ENCODE data around the gene EZR. TPM values are rescaled to one million over a fixed set of nuclear protein-coding genes. Genes with fewer than 3 reads are reported as not detected.

EZR gene
- total and polyA plus RNA-seq, 2 of the 13 experiments (the other 11 are each of a cell fraction or from before 2014, with no cell fraction given) = 34.7 to 60.3 TPM

DNA sequence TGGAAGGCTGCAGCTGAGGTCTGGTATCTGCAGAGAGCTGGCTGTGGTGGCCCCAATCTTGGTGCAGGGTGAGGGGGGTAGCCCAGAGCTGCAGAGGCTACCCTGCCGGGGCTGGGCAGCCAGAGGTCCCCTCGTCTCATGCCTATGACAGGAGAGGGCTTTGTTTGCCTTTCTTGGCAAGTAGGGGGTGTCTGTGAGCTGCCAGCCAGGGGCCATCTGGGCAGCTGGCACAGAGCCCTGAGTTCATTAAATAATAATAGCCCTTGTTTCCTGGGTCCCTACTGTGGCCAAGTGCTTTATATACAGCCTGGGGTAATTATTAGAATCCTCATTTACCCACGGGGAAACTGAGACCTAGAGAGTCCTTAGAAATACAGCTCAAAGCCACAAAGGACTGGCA lies 66.6 kb downstream of the EZR start:
- peaks cover 28% of the 10 kb centered on the region for H3K4me1 ChIP-seq (ENCODE audit: insufficient read depth, low read length)
- H3K4me3 ChIP-seq (replicated peaks in 1 of 3; ENCODE audit: insufficient read depth in 1 of 3, low read depth in 2 of 3, low read length in 3 of 3) = no peak overlapping the region
- intact Hi-C loops (cut with micrococcal nuclease; ENCODE audit: unreplicated experiment) (no loop called here), in situ Hi-C loops (cut with HindIII; ENCODE audit: extremely low pct_ligation_motif_present, low pct_unique_long_range_greater_than_20kb) (no loop called here)
- TF ChIP-seq KDM4B (CRISPR knock-in tag; IDR thresholded peaks at IDR 0.05) = no peak
- no peak for TF ChIP-seq KAT8 (CRISPR knock-in tag; IDR thresholded peaks at IDR 0.05)
- no peak for TF ChIP-seq ZNF282 (IDR thresholded peaks at IDR 0.05; ENCODE audit: partially characterized antibody)
- no peak for TF ChIP-seq ZSCAN22 (CRISPR knock-in tag; IDR thresholded peaks at IDR 0.05)
- TF ChIP-seq, protein P1, sequence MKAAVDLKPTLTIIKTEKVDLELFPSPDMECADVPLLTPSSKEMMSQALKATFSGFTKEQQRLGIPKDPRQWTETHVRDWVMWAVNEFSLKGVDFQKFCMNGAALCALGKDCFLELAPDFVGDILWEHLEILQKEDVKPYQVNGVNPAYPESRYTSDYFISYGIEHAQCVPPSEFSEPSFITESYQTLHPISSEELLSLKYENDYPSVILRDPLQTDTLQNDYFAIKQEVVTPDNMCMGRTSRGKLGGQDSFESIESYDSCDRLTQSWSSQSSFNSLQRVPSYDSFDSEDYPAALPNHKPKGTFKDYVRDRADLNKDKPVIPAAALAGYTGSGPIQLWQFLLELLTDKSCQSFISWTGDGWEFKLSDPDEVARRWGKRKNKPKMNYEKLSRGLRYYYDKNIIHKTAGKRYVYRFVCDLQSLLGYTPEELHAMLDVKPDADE (CRISPR knock-in tag; IDR thresholded peaks at IDR 0.05) = no peak
- TF ChIP-seq NCOA1 (CRISPR knock-in tag; IDR thresholded peaks at IDR 0.05) = no peak
- TF ChIP-seq, protein P2, sequence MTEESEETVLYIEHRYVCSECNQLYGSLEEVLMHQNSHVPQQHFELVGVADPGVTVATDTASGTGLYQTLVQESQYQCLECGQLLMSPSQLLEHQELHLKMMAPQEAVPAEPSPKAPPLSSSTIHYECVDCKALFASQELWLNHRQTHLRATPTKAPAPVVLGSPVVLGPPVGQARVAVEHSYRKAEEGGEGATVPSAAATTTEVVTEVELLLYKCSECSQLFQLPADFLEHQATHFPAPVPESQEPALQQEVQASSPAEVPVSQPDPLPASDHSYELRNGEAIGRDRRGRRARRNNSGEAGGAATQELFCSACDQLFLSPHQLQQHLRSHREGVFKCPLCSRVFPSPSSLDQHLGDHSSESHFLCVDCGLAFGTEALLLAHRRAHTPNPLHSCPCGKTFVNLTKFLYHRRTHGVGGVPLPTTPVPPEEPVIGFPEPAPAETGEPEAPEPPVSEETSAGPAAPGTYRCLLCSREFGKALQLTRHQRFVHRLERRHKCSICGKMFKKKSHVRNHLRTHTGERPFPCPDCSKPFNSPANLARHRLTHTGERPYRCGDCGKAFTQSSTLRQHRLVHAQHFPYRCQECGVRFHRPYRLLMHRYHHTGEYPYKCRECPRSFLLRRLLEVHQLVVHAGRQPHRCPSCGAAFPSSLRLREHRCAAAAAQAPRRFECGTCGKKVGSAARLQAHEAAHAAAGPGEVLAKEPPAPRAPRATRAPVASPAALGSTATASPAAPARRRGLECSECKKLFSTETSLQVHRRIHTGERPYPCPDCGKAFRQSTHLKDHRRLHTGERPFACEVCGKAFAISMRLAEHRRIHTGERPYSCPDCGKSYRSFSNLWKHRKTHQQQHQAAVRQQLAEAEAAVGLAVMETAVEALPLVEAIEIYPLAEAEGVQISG (CRISPR knock-in tag; IDR thresholded peaks at IDR 0.05) = no peak
- no peak for TF ChIP-seq ZNF678 (CRISPR knock-in tag; IDR thresholded peaks at IDR 0.05)
- TF ChIP-seq TRIM24 (CRISPR knock-in tag; IDR thresholded peaks at IDR 0.05) = no peak
- CTCF ChIA-PET (ENCODE audit: low intra/inter-chr PET ratio, low total read pairs) = no interaction called here
- no peak overlapping the region for H2AFZ ChIP-seq (ENCODE audit: low read length)
- no peaks in the 10 kb centered on the region for H4K20me1 ChIP-seq (ENCODE audit: insufficient read depth, low read length)
- H3K9me3 ChIP-seq (ENCODE audit: low read length) = no peaks in the 10 kb centered on the region
- H3K9ac ChIP-seq (ENCODE audit: insufficient read depth, low read depth, low read length) = no peak overlapping the region; the same call in 1 of the 2 replicates
- POLR2A ChIA-PET = interaction anchor here (0.7 kb wide), 1 partner anchor 67 kb away, joined by 3 read pairs; the partner anchor contains the start of gene EZR
- peak overlapping the region; percentile 25; the same call in 1 of the 2 replicates for H3K4me2 ChIP-seq (ENCODE audit: low read depth, low read length)
- BruUV-seq (replicated peaks) = no TSS peak
- no peaks in the 10 kb centered on the region for H3K36me3 ChIP-seq (replicated peaks in 1 of 2; ENCODE audit: control insufficient read depth in 1 of 2, insufficient read depth in 2 of 2, low read length in 2 of 2)
- ATAC-seq (no peak), FAIRE-seq (no peak), DNase-seq (ENCODE audit: low spot score) (no peak)
- 20% methylated on average over 3 of the region's 3 CpGs for WGBS (ENCODE audit: low lambda C conversion rate)
- H3K27me3 ChIP-seq (ENCODE audit: control insufficient read depth in 1 of 2, insufficient read depth in 2 of 2, low read length in 2 of 2) = peaks cover 1 to 38% of the 10 kb centered on the region in 2 experiments; a peak in 4 of 5 replicates
- H3K27ac ChIP-seq (ENCODE audit: extremely low read length, insufficient read depth, low read length) = no peak overlapping the region
- H3K79me2 ChIP-seq (ENCODE audit: insufficient read depth, low read length) = no peaks in the 10 kb centered on the region
